GM12892 (cell line): Measurements from ENCODE around the gene DGCR8.

Experiments used
- POLR2A ChIP-seq: IDR thresholded peaks from 2 replicates; pipeline ENCODE4 v1.6.1; 2011; ENCODE audit warnings: low read depth, low read length, control low read depth
- TAF1 ChIP-seq: IDR thresholded peaks from 2 replicates; pipeline ENCODE4 v1.6.1; 2011; ENCODE audit warnings: low read depth, mild to moderate bottlenecking, control low read depth, low read length, borderline replicate concordance

GRCh38 chr22:20135806-20136602 lies 56.0 kb downstream of the DGCR8 start:
- no peak for TF ChIP-seq POLR2A
- no peak for TF ChIP-seq TAF1
